Activated T-cell treated with anti-CD3 and anti-CD28 coated beads for 48 hours (primary cell): ENCODE results near the gene UPK3BL1.
"Not testable (repeated sequence)": the region's sequence is repeated elsewhere in the genome, so short reads cannot be mapped to it uniquely, and the experiment has no call there.

ENCODE experiments used
- DNase-seq: peaks from one replicate; pipeline ENCODE4 v3.0.0-alpha.2; 2020; ENCODE audit warnings: low read depth

Gene UPK3BL1

GRCh38 chr7:102642691-102643090 lies at the start of gene UPK3BL1:
Gene UPK3BL1, minus strand, starts transcription at chr7:102642791. Its CDS starts 50 bp downstream, at chr7:102642741.
- DNase-seq: not testable (repeated sequence)

- not testable (repeated sequence) for DNase-seq
Observed at GRCh38 chr7:102690602-102691001, 48.0 kb upstream of the UPK3BL1 start.

GRCh38 chr7:102689436-102690282 lies 47.1 kb upstream of the UPK3BL1 start:
- DNase-seq: peak; percentile 11

- not testable (repeated sequence) for DNase-seq
Observed at GRCh38 chr7:102688299-102689036, 45.9 kb upstream of the UPK3BL1 start.

- not testable (repeated sequence) for DNase-seq
Observed at GRCh38 chr7:102682560-102682959, 40.0 kb upstream of the UPK3BL1 start.

GRCh38 chr7:102680780-102681179 lies 38.2 kb upstream of the UPK3BL1 start:
- not testable (repeated sequence) for DNase-seq

- DNase-seq: peak; percentile 34
Observed at GRCh38 chr7:102675545-102675944, 33.0 kb upstream of the UPK3BL1 start.

GRCh38 chr7:102673447-102674067 lies 31.0 kb upstream of the UPK3BL1 start:
- DNase-seq: not testable (repeated sequence)

- not testable (repeated sequence) for DNase-seq
Observed at GRCh38 chr7:102671956-102672307, 29.3 kb upstream of the UPK3BL1 start.

GRCh38 chr7:102671166-102671955 lies 28.8 kb upstream of the UPK3BL1 start, which contains the start of gene POLR2J2:
Gene POLR2J2, minus strand, starts transcription at chr7:102671663. Its CDS starts 62 bp downstream, at chr7:102671601.
- DNase-seq: not testable (repeated sequence)

GRCh38 chr7:102667523-102667922 lies 24.9 kb upstream of the UPK3BL1 start:
- not testable (repeated sequence) for DNase-seq

- DNase-seq: not testable (repeated sequence)
Observed at GRCh38 chr7:102666850-102667249, 24.3 kb upstream of the UPK3BL1 start.

- not testable (repeated sequence) for DNase-seq
Observed at GRCh38 chr7:102664765-102665164, 22.2 kb upstream of the UPK3BL1 start.

GRCh38 chr7:102649924-102650323 lies 7.3 kb upstream of the UPK3BL1 start, which contains the start of gene SPDYE2B:
Gene SPDYE2B, plus strand, starts transcription at chr7:102650319. Its CDS starts 2,030 bp downstream, at chr7:102652349.
- not testable (repeated sequence) for DNase-seq

- DNase-seq: not testable (repeated sequence)
Observed at GRCh38 chr7:102647813-102648212, 5.2 kb upstream of the UPK3BL1 start.

- not testable (repeated sequence) for DNase-seq
Observed at GRCh38 chr7:102643404-102643803, 813 bp upstream of the UPK3BL1 start.

GRCh38 chr7:102638848-102639247 lies 3.7 kb downstream of the UPK3BL1 start:
- DNase-seq: not testable (repeated sequence)

- DNase-seq: not testable (repeated sequence)
Observed at GRCh38 chr7:102636956-102637355, 5.6 kb downstream of the UPK3BL1 start.

- not testable (repeated sequence) for DNase-seq
Observed at GRCh38 chr7:102635354-102635753, 7.2 kb downstream of the UPK3BL1 start.

GRCh38 chr7:102634299-102634698 lies 8.3 kb downstream of the UPK3BL1 start:
- not testable (repeated sequence) for DNase-seq

- DNase-seq: not testable (repeated sequence)
Observed at GRCh38 chr7:102630622-102631021, 12.0 kb downstream of the UPK3BL1 start.
